Measurements from ENCODE around the gene GPR152.
A peak's percentile ranks its signal among the peaks of the same experiment; 100 is the strongest.

DNA sequence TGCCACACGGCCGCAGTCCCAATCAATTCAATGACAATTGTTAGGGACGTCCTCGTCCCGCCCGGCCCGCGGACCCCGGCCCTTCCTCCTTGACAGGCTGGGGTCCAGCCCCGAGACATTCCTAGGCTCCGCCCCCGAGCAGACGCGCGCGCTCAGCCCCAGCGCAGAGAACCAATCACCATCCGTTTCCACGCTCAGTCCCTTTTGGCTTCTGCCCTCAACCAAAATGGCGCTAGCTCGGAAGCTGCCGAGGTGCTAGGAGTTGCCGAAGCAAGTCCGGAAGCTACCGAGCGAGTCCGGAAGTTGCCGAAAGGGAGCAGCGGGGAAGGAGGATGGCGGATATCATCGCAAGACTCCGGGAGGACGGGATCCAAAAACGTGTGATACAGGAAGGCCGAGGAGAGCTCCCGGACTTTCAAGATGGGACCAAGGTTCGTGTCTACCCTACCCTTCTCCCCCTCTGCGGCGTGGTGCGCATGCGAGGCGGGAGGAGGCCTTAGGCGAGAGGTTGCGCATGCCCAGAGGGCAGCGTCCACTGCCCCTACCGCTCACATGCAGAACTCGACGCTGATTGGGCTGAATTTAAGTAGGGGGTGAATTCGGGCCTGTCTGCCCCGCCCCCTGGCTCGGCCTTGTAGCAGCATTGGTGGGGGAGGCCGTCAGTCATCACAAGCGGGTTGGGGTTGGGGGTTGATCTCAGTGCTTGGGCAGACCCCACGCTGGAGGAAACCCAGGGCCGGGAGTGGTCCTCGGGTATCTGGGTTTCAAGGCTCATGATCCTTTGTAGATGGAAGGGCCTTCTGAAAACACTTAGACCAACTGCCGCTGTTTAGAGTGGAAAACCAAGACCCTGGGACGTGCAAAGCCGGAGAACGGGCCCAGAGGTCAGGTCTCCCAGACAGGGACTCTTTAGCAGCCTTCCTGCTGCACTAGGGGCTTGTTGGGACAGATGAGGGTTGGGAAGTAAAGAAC lies 30.6 kb upstream of the GPR152 start, which contains the start of gene AIP:
- TF ChIP-seq, protein P1, sequence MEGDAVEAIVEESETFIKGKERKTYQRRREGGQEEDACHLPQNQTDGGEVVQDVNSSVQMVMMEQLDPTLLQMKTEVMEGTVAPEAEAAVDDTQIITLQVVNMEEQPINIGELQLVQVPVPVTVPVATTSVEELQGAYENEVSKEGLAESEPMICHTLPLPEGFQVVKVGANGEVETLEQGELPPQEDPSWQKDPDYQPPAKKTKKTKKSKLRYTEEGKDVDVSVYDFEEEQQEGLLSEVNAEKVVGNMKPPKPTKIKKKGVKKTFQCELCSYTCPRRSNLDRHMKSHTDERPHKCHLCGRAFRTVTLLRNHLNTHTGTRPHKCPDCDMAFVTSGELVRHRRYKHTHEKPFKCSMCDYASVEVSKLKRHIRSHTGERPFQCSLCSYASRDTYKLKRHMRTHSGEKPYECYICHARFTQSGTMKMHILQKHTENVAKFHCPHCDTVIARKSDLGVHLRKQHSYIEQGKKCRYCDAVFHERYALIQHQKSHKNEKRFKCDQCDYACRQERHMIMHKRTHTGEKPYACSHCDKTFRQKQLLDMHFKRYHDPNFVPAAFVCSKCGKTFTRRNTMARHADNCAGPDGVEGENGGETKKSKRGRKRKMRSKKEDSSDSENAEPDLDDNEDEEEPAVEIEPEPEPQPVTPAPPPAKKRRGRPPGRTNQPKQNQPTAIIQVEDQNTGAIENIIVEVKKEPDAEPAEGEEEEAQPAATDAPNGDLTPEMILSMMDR (IDR thresholded peaks at IDR 0.05): peak in 2 of 4 experiments; percentile 34 to 44
- TF ChIP-seq POLR2A (IDR thresholded peaks at IDR 0.05): peak; percentile 70
